ENCODE measurements around the gene PPIF.

The PPIF gene

GRCh38 chr10:79313911-79314439 is 33.3 kb upstream of the PPIF start:
- Histone ChIP-seq H3K27ac (peak overlapping the region; percentile 23; the same call in 1 of the 2 replicates), H4K20me1 (peaks cover 82% of the 10 kb centered on the region), H3K4me2 (no peak overlapping the region), H3K4me3 (no peak overlapping the region), H3K4me1 (peaks cover 75% of the 10 kb centered on the region), H3K36me3 (peaks cover 63% of the 10 kb centered on the region), H3K27me3 (no peaks in the 10 kb centered on the region), H3K9ac (no peak overlapping the region), H3K9me3 (no peaks in the 10 kb centered on the region; the same call in 1 of the 2 replicates)
- no peak for TF ChIP-seq Cebpa-rat (IDR thresholded peaks at IDR 0.05)

GRCh38 chr10:79314761-79315601 is 32.3 kb upstream of the PPIF start:
- Histone ChIP-seq H3K4me3 (no peak overlapping the region), H3K27ac (peak overlapping the region; percentile 18; the same call in 1 of the 2 replicates), H3K4me1 (peaks cover 78% of the 10 kb centered on the region), H3K36me3 (peaks cover 53% of the 10 kb centered on the region), H3K27me3 (no peaks in the 10 kb centered on the region), H3K9me3 (no peaks in the 10 kb centered on the region; the same call in 1 of the 2 replicates), H3K4me2 (no peak overlapping the region), H4K20me1 (peaks cover 72% of the 10 kb centered on the region), H3K9ac (0 out of 2 replicates have a peak overlapping the region, but pooled peaks have one; percentile 17)
- TF ChIP-seq Cebpa-rat (IDR thresholded peaks at IDR 0.05) = no peak

GRCh38 chr10:79315602-79315920 is 31.7 kb upstream of the PPIF start:
- H3K9ac ChIP-seq = no peak overlapping the region
- H3K4me1 ChIP-seq = peaks cover 84% of the 10 kb centered on the region
- no peaks in the 10 kb centered on the region; the same call in 1 of the 2 replicates for H3K9me3 ChIP-seq
- H3K4me2 ChIP-seq = peak overlapping the region; percentile 88; the same call in 1 of the 2 replicates
- no peak overlapping the region for H3K4me3 ChIP-seq
- H4K20me1 ChIP-seq = peaks cover 67% of the 10 kb centered on the region
- H3K27ac ChIP-seq = no peak overlapping the region
- no peak for TF ChIP-seq Cebpa-rat (IDR thresholded peaks at IDR 0.05)
- peaks cover 47% of the 10 kb centered on the region for H3K36me3 ChIP-seq
- H3K27me3 ChIP-seq = no peaks in the 10 kb centered on the region

- no peak for TF ChIP-seq Cebpa-rat (IDR thresholded peaks at IDR 0.05)
- Histone ChIP-seq H3K4me2 (peak overlapping the region; percentile 88), H3K4me1 (peaks cover 97% of the 10 kb centered on the region), H3K4me3 (peak overlapping the region; percentile 19; the same call in 1 of the 2 replicates), H3K27ac (peak overlapping the region; percentile 55), H4K20me1 (peaks cover 57% of the 10 kb centered on the region), H3K27me3 (no peaks in the 10 kb centered on the region), H3K9ac (peak overlapping the region; percentile 43; the same call in 1 of the 2 replicates), H3K9me3 (no peaks in the 10 kb centered on the region; the same call in 1 of the 2 replicates), H3K36me3 (peaks cover 35% of the 10 kb centered on the region)
These were observed 30.4 kb upstream of the PPIF start for GRCh38 chr10:79316671-79317431.

- peaks cover 98% of the 10 kb centered on the region for H3K4me1 ChIP-seq
- no peaks in the 10 kb centered on the region for H3K27me3 ChIP-seq
- peak overlapping the region; percentile 88 for H3K4me2 ChIP-seq
- no peak for TF ChIP-seq Cebpa-rat (IDR thresholded peaks at IDR 0.05)
- no peak overlapping the region for H3K4me3 ChIP-seq
- H3K27ac ChIP-seq = peak overlapping the region; percentile 55; the same call in 1 of the 2 replicates
- no peak overlapping the region for H3K9ac ChIP-seq
- peaks cover 20% of the 10 kb centered on the region for H3K36me3 ChIP-seq
- peaks cover 42% of the 10 kb centered on the region for H4K20me1 ChIP-seq
- H3K9me3 ChIP-seq = no peaks in the 10 kb centered on the region; the same call in 1 of the 2 replicates
These were observed 28.9 kb upstream of the PPIF start for GRCh38 chr10:79318369-79318768.

- Histone ChIP-seq H3K4me3 (no peak overlapping the region), H3K27ac (no peak overlapping the region), H3K9me3 (no peaks in the 10 kb centered on the region; the same call in 1 of the 2 replicates), H3K4me1 (peaks cover 98% of the 10 kb centered on the region), H3K9ac (no peak overlapping the region), H3K36me3 (peaks cover 11% of the 10 kb centered on the region), H4K20me1 (peaks cover 33% of the 10 kb centered on the region), H3K27me3 (no peaks in the 10 kb centered on the region), H3K4me2 (peak overlapping the region; percentile 88)
- TF ChIP-seq Cebpa-rat (IDR thresholded peaks at IDR 0.05) = no peak
These were observed 28.0 kb upstream of the PPIF start for GRCh38 chr10:79319115-79319771.

- Histone ChIP-seq H3K9me3 (no peaks in the 10 kb centered on the region; the same call in 1 of the 2 replicates), H4K20me1 (peaks cover 22% of the 10 kb centered on the region), H3K4me3 (no peak overlapping the region), H3K27me3 (no peaks in the 10 kb centered on the region), H3K36me3 (peaks cover 3% of the 10 kb centered on the region), H3K4me2 (peak overlapping the region; percentile 88), H3K9ac (no peak overlapping the region), H3K27ac (no peak overlapping the region), H3K4me1 (peaks cover 100% of the 10 kb centered on the region)
- no peak for TF ChIP-seq Cebpa-rat (IDR thresholded peaks at IDR 0.05)
These were observed 27.0 kb upstream of the PPIF start for GRCh38 chr10:79320316-79320715.

- Histone ChIP-seq H4K20me1 (peaks cover 16% of the 10 kb centered on the region), H3K4me2 (peak overlapping the region; percentile 88), H3K36me3 (no peaks in the 10 kb centered on the region), H3K27me3 (no peaks in the 10 kb centered on the region), H3K9ac (no peak overlapping the region), H3K27ac (no peak overlapping the region; the same call in 1 of the 2 replicates), H3K4me1 (peaks cover 94% of the 10 kb centered on the region), H3K9me3 (no peaks in the 10 kb centered on the region; the same call in 1 of the 2 replicates), H3K4me3 (no peak overlapping the region)
- TF ChIP-seq Cebpa-rat (IDR thresholded peaks at IDR 0.05) = no peak
These were observed 26.3 kb upstream of the PPIF start for GRCh38 chr10:79320820-79321493.

GRCh38 chr10:79321494-79321882 is 25.8 kb upstream of the PPIF start:
- H3K9ac ChIP-seq = no peak overlapping the region
- peak overlapping the region; percentile 88 for H3K4me2 ChIP-seq
- no peaks in the 10 kb centered on the region for H3K27me3 ChIP-seq
- no peaks in the 10 kb centered on the region; the same call in 1 of the 2 replicates for H3K9me3 ChIP-seq
- no peak overlapping the region for H3K4me3 ChIP-seq
- peak overlapping the region; percentile 83; the same call in 1 of the 2 replicates for H3K27ac ChIP-seq
- peaks cover 11% of the 10 kb centered on the region for H4K20me1 ChIP-seq
- TF ChIP-seq Cebpa-rat (IDR thresholded peaks at IDR 0.05) = no peak
- no peaks in the 10 kb centered on the region for H3K36me3 ChIP-seq
- H3K4me1 ChIP-seq = peaks cover 88% of the 10 kb centered on the region

Measured in BLaER1 (cell line).